ENCODE measurements around the gene ATP5PD.
A peak's percentile ranks its signal among the peaks of the same experiment; 100 is the strongest.

Gene ATP5PD

DNA sequence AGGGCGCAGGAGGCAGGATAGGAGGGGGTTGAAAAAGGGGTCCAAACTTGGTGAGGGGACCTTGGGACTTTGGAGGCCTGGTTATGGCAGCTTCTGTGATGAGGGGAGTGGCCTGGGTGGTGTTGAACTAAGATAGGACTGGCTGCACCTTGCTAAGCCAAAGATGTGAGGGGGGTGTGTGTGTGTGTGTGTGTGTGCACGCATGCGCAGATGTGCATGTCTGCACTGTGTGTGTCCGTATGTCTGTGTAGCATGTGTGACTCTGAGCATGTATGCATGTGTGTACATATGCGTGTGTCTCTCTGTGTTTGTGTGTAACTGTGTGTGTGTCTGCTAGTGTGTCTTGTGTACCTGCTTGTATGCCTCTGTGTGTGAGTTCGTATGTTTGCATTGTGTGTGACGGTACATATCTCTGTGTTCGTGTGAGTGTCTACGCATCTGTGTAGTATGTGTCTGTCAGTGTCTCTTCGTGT is 45.1 kb upstream of the ATP5PD start:
- peaks cover 21% of the 10 kb centered on the region for H3K79me2 ChIP-seq (ENCODE audit: control insufficient read depth, insufficient read depth, low read length, poor library complexity)
- H2AK5ac ChIP-seq (ENCODE audit: low read length) = no peak overlapping the region
- H3K23ac ChIP-seq (ENCODE audit: low read length) = no peak overlapping the region
- no peak for DNase-seq
- no peak overlapping the region for H4K12ac ChIP-seq (ENCODE audit: low read depth, low read length)
- no peak overlapping the region for H3K4me3 ChIP-seq (ENCODE audit: low read depth, low read length)
- peaks cover 3% of the 10 kb centered on the region for H3K9me3 ChIP-seq (ENCODE audit: insufficient read depth, low read depth, low read length)
- H3K4me1 ChIP-seq (ENCODE audit: control insufficient read depth in 1 of 2, insufficient read depth in 2 of 2, low read length in 2 of 2) = peaks cover 52 to 58% of the 10 kb centered on the region in 2 experiments
- no CpG with 5 or more reads among the region's 10 CpGs for WGBS (ENCODE audit: extremely low coverage, insufficient coverage, insufficient read length)
- H2BK5ac ChIP-seq (ENCODE audit: low read depth, low read length, poor library complexity) = no peak overlapping the region
- no peak overlapping the region for H2BK12ac ChIP-seq (ENCODE audit: low read length)
- H4K91ac ChIP-seq (ENCODE audit: low read depth, low read length) = peak overlapping the region; percentile 31
- H4K8ac ChIP-seq (ENCODE audit: low read depth, low read length) = no peak overlapping the region
- no peak overlapping the region for H3K14ac ChIP-seq (ENCODE audit: low read length)
- no peak overlapping the region for H2AFZ ChIP-seq (ENCODE audit: insufficient read depth, low read length, poor library complexity)
- H3K9ac ChIP-seq (ENCODE audit: low read length) = no peak overlapping the region
- H3K4me2 ChIP-seq (ENCODE audit: low read length) = no peak overlapping the region
- peaks cover 36% of the 10 kb centered on the region for H3K79me1 ChIP-seq (ENCODE audit: low read length)
- H3K27me3 ChIP-seq (ENCODE audit: insufficient read depth, low read length) = no peaks in the 10 kb centered on the region
- H3K36me3 ChIP-seq (ENCODE audit: control insufficient read depth in 1 of 2, insufficient read depth in 2 of 2, low read length in 2 of 2) = peaks cover 0 to 3% of the 10 kb centered on the region in 2 experiments
- H3K27ac ChIP-seq (ENCODE audit: low read depth, low read length) = no peak overlapping the region
- no peak overlapping the region for H3K18ac ChIP-seq (ENCODE audit: low read length)
- no peak overlapping the region for H3K4ac ChIP-seq (ENCODE audit: low read depth, low read length)
- H2BK120ac ChIP-seq (ENCODE audit: insufficient read depth, low read length, poor library complexity) = no peak overlapping the region

DNA sequence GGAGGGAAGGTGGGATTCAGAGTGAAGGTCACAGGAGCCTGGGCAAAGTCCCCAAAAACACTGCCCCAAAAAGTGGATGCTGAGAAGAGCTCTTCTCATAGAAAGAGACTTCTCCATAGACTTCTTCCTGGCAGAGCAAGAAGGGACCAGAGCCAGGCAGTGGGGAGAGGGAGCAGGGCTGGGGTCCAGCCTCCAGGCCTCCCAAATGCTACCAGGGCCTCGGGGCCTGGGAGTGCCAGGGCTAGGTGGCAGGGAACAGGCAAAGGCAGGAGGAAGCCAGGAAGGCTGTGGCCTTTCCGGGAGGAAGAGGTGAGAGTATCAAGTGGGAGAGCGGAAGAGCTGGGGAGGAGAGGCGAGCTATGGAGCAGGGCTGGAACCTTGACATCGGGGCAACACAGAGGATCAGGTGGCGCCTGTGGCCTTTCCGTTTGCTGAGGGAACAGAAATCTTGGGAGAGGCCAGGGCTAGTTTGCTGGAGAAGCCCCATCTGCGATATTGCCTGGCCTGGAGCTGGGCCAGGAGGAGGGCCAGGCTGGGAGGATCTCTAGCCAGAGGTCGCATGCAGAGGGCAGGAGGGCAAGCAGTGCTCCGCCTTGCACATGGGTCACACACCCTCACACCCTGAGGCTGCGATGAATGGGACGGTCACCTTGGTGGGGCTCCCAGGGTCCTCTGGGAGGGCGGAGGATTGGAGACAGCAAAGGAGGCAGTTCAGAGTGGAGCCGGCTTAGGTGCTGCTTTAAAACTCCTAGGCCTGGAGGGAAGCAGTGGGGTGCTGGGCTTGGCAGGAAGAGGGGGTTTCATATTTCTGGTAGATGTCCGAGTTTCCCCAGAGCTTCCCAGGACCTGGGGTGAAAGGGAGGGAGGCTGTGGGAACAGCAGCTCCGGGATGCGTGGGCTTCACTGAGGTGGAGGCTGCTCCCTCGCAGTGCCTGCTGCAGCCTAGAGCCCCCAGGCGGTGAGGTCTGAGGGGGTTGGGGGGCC is 44.4 kb upstream of the ATP5PD start:
- no peak overlapping the region for H3K4me3 ChIP-seq (ENCODE audit: low read depth, low read length)
- H3K9me3 ChIP-seq (ENCODE audit: insufficient read depth, low read depth, low read length) = peaks cover 3% of the 10 kb centered on the region
- peaks cover 21% of the 10 kb centered on the region for H3K79me2 ChIP-seq (ENCODE audit: control insufficient read depth, insufficient read depth, low read length, poor library complexity)
- WGBS (ENCODE audit: extremely low coverage, insufficient coverage, insufficient read length) = no CpG with 5 or more reads among the region's 19 CpGs
- H3K36me3 ChIP-seq (ENCODE audit: control insufficient read depth in 1 of 2, insufficient read depth in 2 of 2, low read length in 2 of 2) = peaks cover 0 to 3% of the 10 kb centered on the region in 2 experiments
- H2BK120ac ChIP-seq (ENCODE audit: insufficient read depth, low read length, poor library complexity) = peak overlapping the region; percentile 14
- no peaks in the 10 kb centered on the region for H3K27me3 ChIP-seq (ENCODE audit: insufficient read depth, low read length)
- no peak overlapping the region for H4K12ac ChIP-seq (ENCODE audit: low read depth, low read length)
- H2AK5ac ChIP-seq (ENCODE audit: low read length) = peak overlapping the region; percentile 36
- H2AFZ ChIP-seq (ENCODE audit: insufficient read depth, low read length, poor library complexity) = no peak overlapping the region
- H3K27ac ChIP-seq (ENCODE audit: low read depth, low read length) = no peak overlapping the region
- no peak overlapping the region for H3K4me2 ChIP-seq (ENCODE audit: low read length)
- H3K23ac ChIP-seq (ENCODE audit: low read length) = no peak overlapping the region
- H4K8ac ChIP-seq (ENCODE audit: low read depth, low read length) = peak overlapping the region; percentile 2
- no peak overlapping the region for H3K14ac ChIP-seq (ENCODE audit: low read length)
- no peak overlapping the region for H3K18ac ChIP-seq (ENCODE audit: low read length)
- H3K4me1 ChIP-seq (ENCODE audit: control insufficient read depth in 1 of 2, insufficient read depth in 2 of 2, low read length in 2 of 2) = peaks cover 55 to 61% of the 10 kb centered on the region in 2 experiments
- H4K91ac ChIP-seq (ENCODE audit: low read depth, low read length) = peak overlapping the region; percentile 73
- peaks cover 33% of the 10 kb centered on the region for H3K79me1 ChIP-seq (ENCODE audit: low read length)
- H2BK12ac ChIP-seq (ENCODE audit: low read length) = no peak overlapping the region
- H3K4ac ChIP-seq (ENCODE audit: low read depth, low read length) = no peak overlapping the region
- H2BK5ac ChIP-seq (ENCODE audit: low read depth, low read length, poor library complexity) = no peak overlapping the region
- DNase-seq = no peak
- no peak overlapping the region for H3K9ac ChIP-seq (ENCODE audit: low read length)

DNA sequence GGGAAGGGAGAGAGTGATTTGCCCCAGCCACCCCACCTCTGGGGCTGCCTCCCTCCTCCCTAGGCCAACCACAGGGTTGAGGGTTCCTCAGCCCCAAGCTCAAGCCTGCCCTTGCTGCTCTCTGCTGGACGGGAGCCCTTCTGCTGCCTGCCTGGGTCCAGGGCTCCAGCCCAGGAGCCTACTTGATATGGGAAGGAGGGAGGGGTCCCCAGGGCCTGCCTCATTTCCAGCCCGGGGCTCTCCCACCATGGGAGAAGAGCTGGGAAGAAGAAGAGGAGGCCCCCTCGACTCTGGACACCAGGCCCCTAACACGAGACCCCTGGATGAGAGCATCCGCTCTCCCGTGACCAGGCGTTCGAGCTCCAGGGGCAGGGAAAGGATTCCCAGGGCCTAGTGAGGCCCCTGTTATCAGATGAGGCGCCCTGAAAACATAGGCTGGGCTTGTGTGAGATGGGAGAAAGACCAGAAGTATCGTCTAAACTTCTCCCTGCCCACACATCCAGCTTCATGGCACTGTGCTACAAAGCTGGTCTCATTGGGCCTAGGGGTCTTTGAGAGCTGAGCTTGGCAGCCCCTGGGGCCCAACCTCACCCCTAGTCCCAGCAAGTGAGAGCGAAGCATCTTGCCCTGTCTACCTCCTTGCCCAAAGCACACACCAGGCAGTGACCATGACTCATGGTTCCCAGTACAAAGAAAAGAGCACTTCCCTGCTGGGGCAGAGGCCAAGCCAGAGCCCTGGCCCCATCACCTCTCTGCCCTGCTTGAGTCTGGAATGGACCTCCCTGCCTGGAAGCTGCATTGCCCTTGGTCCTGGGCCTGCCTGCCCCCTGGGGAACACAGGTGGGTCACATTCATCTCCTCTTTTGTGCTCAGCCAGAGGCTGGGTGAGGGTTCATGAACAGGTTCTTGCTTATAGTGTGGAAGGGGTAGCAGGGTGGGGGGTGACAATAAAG is 42.0 kb upstream of the ATP5PD start:
- Histone ChIP-seq H2AFZ (ENCODE audit: insufficient read depth, low read length, poor library complexity) (peak overlapping the region; percentile 84), H2AK5ac (ENCODE audit: low read length) (peak overlapping the region; percentile 96)

More for the DNA sequence above, 42.0 kb upstream of the ATP5PD start:
- Histone ChIP-seq H3K36me3 (ENCODE audit: control insufficient read depth in 1 of 2, insufficient read depth in 2 of 2, low read length in 2 of 2) (no peaks in the 10 kb centered on the region), H3K27ac (ENCODE audit: low read depth, low read length) (peak overlapping the region; percentile 100), H3K79me2 (ENCODE audit: control insufficient read depth, insufficient read depth, low read length, poor library complexity) (peaks cover 21% of the 10 kb centered on the region), H2BK12ac (ENCODE audit: low read length) (peak overlapping the region; percentile 91), H2BK5ac (ENCODE audit: low read depth, low read length, poor library complexity) (peak overlapping the region; percentile 99), H3K79me1 (ENCODE audit: low read length) (peaks cover 30% of the 10 kb centered on the region), H3K4me1 (ENCODE audit: control insufficient read depth in 1 of 2, insufficient read depth in 2 of 2, low read length in 2 of 2) (peaks cover 53 to 60% of the 10 kb centered on the region in 2 experiments), H3K9ac (ENCODE audit: low read length) (peak overlapping the region; percentile 93), H3K27me3 (ENCODE audit: insufficient read depth, low read length) (no peaks in the 10 kb centered on the region), H3K9me3 (ENCODE audit: insufficient read depth, low read depth, low read length) (peaks cover 3% of the 10 kb centered on the region), H3K14ac (ENCODE audit: low read length) (peak overlapping the region; percentile 99), H3K18ac (ENCODE audit: low read length) (peak overlapping the region; percentile 98), H3K23ac (ENCODE audit: low read length) (no peak overlapping the region), H2BK120ac (ENCODE audit: insufficient read depth, low read length, poor library complexity) (peak overlapping the region; percentile 98), H3K4ac (ENCODE audit: low read depth, low read length) (peak overlapping the region; percentile 97), H3K4me3 (ENCODE audit: low read depth, low read length) (peak overlapping the region; percentile 78), H4K91ac (ENCODE audit: low read depth, low read length) (peak overlapping the region; percentile 100), H4K12ac (ENCODE audit: low read depth, low read length) (peak overlapping the region; percentile 99), H3K4me2 (ENCODE audit: low read length) (peak overlapping the region; percentile 66), H4K8ac (ENCODE audit: low read depth, low read length) (peak overlapping the region; percentile 99)
- peak; percentile 55 to 65 for DNase-seq
- no CpG with 5 or more reads among the region's 11 CpGs for WGBS (ENCODE audit: extremely low coverage, insufficient coverage, insufficient read length)
